Activated naive CD8-positive, alpha-beta T cell treated with anti-CD3 and anti-CD28 coated beads for 36 hours (primary cell): ENCODE measurements around the gene HOXA5. TPM values are rescaled to one million over a fixed set of nuclear protein-coding genes. Genes with fewer than 3 reads are reported as not detected.

Experiments used
- DNase-seq: peaks from one replicate; pipeline ENCODE4 v3.0.0; 2021
- H3K27ac Mint-ChIP-seq: one replicate; pipeline ENCODE4 v1.8.0; 2022; ENCODE audit warnings: mild to moderate bottlenecking, moderate library complexity, mixed read lengths
- H3K27me3 Mint-ChIP-seq: one replicate; pipeline ENCODE4 v1.8.0; 2022; ENCODE audit warnings: mild to moderate bottlenecking, mixed read lengths
- H3K36me3 Mint-ChIP-seq: one replicate; pipeline ENCODE4 v1.8.0; 2021; ENCODE audit warnings: mild to moderate bottlenecking, mixed read lengths
- H3K4me1 Mint-ChIP-seq: one replicate; pipeline ENCODE4 v1.8.0; 2021; ENCODE audit warnings: mixed read lengths
- H3K4me3 Mint-ChIP-seq: one replicate; pipeline ENCODE4 v1.8.0; 2022; ENCODE audit warnings: mild to moderate bottlenecking, moderate library complexity, mixed read lengths
- H3K9me3 Mint-ChIP-seq: one replicate; pipeline ENCODE4 v1.8.0; 2022; ENCODE audit warnings: mixed read lengths
- total RNA-seq, 2 experiments: library from RNA; stranded (reverse); gene quantifications; one replicate each; pipeline ENCODE4 v1.2.3, GENCODE V29; 2021

The HOXA5 gene
- total RNA-seq, 2 experiments from 2014 or later = not detected

- no peak overlapping the region for H3K4me3 Mint-ChIP-seq
- no peaks in the 10 kb centered on the region for H3K36me3 Mint-ChIP-seq
- H3K4me1 Mint-ChIP-seq = no peaks in the 10 kb centered on the region
- H3K27ac Mint-ChIP-seq = no peak overlapping the region
- peaks cover 11% of the 10 kb centered on the region for H3K27me3 Mint-ChIP-seq
- no peak for DNase-seq
- H3K9me3 Mint-ChIP-seq = no peaks in the 10 kb centered on the region
Observed at GRCh38 chr7:27110186-27111031, 33.1 kb downstream of the HOXA5 start.

- H3K4me1 Mint-ChIP-seq = no peaks in the 10 kb centered on the region
- no peaks in the 10 kb centered on the region for H3K9me3 Mint-ChIP-seq
- peaks cover 19% of the 10 kb centered on the region for H3K27me3 Mint-ChIP-seq
- no peak overlapping the region for H3K4me3 Mint-ChIP-seq
- no peaks in the 10 kb centered on the region for H3K36me3 Mint-ChIP-seq
- no peak overlapping the region for H3K27ac Mint-ChIP-seq
- DNase-seq = no peak
Observed at GRCh38 chr7:27109466-27110185, 33.9 kb downstream of the HOXA5 start.

- no peaks in the 10 kb centered on the region for H3K36me3 Mint-ChIP-seq
- H3K4me3 Mint-ChIP-seq = no peak overlapping the region
- peaks cover 30% of the 10 kb centered on the region for H3K27me3 Mint-ChIP-seq
- H3K4me1 Mint-ChIP-seq = no peaks in the 10 kb centered on the region
- H3K27ac Mint-ChIP-seq = no peak overlapping the region
- no peak for DNase-seq
- no peaks in the 10 kb centered on the region for H3K9me3 Mint-ChIP-seq
Observed at GRCh38 chr7:27108390-27109127, 34.9 kb downstream of the HOXA5 start.

GRCh38 chr7:27107391-27108381 is 35.8 kb downstream of the HOXA5 start:
- no peak overlapping the region for H3K27ac Mint-ChIP-seq
- no peaks in the 10 kb centered on the region for H3K9me3 Mint-ChIP-seq
- no peak overlapping the region for H3K4me3 Mint-ChIP-seq
- no peak for DNase-seq
- H3K36me3 Mint-ChIP-seq = no peaks in the 10 kb centered on the region
- H3K27me3 Mint-ChIP-seq = peaks cover 38% of the 10 kb centered on the region
- peaks cover 4% of the 10 kb centered on the region for H3K4me1 Mint-ChIP-seq

GRCh38 chr7:27106901-27107240 is 36.6 kb downstream of the HOXA5 start:
- H3K9me3 Mint-ChIP-seq = no peaks in the 10 kb centered on the region
- peaks cover 7% of the 10 kb centered on the region for H3K4me1 Mint-ChIP-seq
- H3K27me3 Mint-ChIP-seq = peaks cover 47% of the 10 kb centered on the region
- DNase-seq = no peak
- H3K36me3 Mint-ChIP-seq = no peaks in the 10 kb centered on the region
- H3K4me3 Mint-ChIP-seq = no peak overlapping the region
- H3K27ac Mint-ChIP-seq = no peak overlapping the region

- Mint-ChIP-seq H3K4me1 (peaks cover 7% of the 10 kb centered on the region), H3K27me3 (peaks cover 49% of the 10 kb centered on the region), H3K9me3 (no peaks in the 10 kb centered on the region), H3K36me3 (peaks cover 2% of the 10 kb centered on the region), H3K27ac (no peak overlapping the region), H3K4me3 (no peak overlapping the region)
- DNase-seq = no peak
Observed at GRCh38 chr7:27106181-27106900, 37.1 kb downstream of the HOXA5 start.

- H3K27me3 Mint-ChIP-seq = peaks cover 58% of the 10 kb centered on the region
Observed at GRCh38 chr7:27105301-27106031, 38.0 kb downstream of the HOXA5 start.

GRCh38 chr7:27104341-27105058 is 39.0 kb downstream of the HOXA5 start:
- Mint-ChIP-seq H3K4me3 (no peak overlapping the region), H3K9me3 (no peaks in the 10 kb centered on the region), H3K36me3 (peaks cover 2% of the 10 kb centered on the region), H3K27ac (no peak overlapping the region), H3K4me1 (peaks cover 7% of the 10 kb centered on the region), H3K27me3 (peaks cover 68% of the 10 kb centered on the region)
- DNase-seq = no peak

More at GRCh38 chr7:27105301-27106031, 38.0 kb downstream of the HOXA5 start:
- Mint-ChIP-seq H3K36me3 (peaks cover 2% of the 10 kb centered on the region), H3K9me3 (no peaks in the 10 kb centered on the region), H3K4me3 (no peak overlapping the region), H3K27ac (no peak overlapping the region), H3K4me1 (peaks cover 7% of the 10 kb centered on the region)
- no peak for DNase-seq

- H3K9me3 Mint-ChIP-seq = no peaks in the 10 kb centered on the region
- peaks cover 2% of the 10 kb centered on the region for H3K36me3 Mint-ChIP-seq
- H3K4me3 Mint-ChIP-seq = no peak overlapping the region
- H3K4me1 Mint-ChIP-seq = peaks cover 11% of the 10 kb centered on the region
- DNase-seq = no peak
- H3K27me3 Mint-ChIP-seq = peaks cover 76% of the 10 kb centered on the region
- H3K27ac Mint-ChIP-seq = no peak overlapping the region
Observed at GRCh38 chr7:27103489-27104226, 39.8 kb downstream of the HOXA5 start.

- H3K4me3 Mint-ChIP-seq = peak within 1 kb of the TSS; percentile 50
- H3K27me3 Mint-ChIP-seq = peaks cover 85% of the 10 kb centered on the region
- DNase-seq = no peak
- H3K4me1 Mint-ChIP-seq = peaks cover 12% of the 10 kb centered on the region
- H3K27ac Mint-ChIP-seq = no peak within 1 kb of the TSS
- no peaks in the 10 kb centered on the region for H3K9me3 Mint-ChIP-seq
- H3K36me3 Mint-ChIP-seq = peaks cover 2% of the 10 kb centered on the region
Observed at GRCh38 chr7:27102581-27103442, 40.7 kb downstream of the HOXA5 start, which contains the start of gene HOXA2. Gene HOXA2, minus strand, starts transcription at chr7:27102683. Its CDS starts 183 bp downstream, at chr7:27102500.

GRCh38 chr7:27101957-27102580 is 41.4 kb downstream of the HOXA5 start:
- Mint-ChIP-seq H3K4me1 (peaks cover 20% of the 10 kb centered on the region), H3K27ac (no peak overlapping the region), H3K4me3 (peak overlapping the region; percentile 50), H3K36me3 (peaks cover 2% of the 10 kb centered on the region), H3K27me3 (peaks cover 92% of the 10 kb centered on the region), H3K9me3 (no peaks in the 10 kb centered on the region)
- DNase-seq = no peak
